ENCODE data around the gene DBR1. TPM values are rescaled to one million over a fixed set of nuclear protein-coding genes. Genes with fewer than 3 reads are reported as not detected.
A peak's percentile ranks its signal among the peaks of the same experiment; 100 is the strongest.

Gene DBR1
- total RNA-seq, 1 donor = 16.8 TPM

DNA sequence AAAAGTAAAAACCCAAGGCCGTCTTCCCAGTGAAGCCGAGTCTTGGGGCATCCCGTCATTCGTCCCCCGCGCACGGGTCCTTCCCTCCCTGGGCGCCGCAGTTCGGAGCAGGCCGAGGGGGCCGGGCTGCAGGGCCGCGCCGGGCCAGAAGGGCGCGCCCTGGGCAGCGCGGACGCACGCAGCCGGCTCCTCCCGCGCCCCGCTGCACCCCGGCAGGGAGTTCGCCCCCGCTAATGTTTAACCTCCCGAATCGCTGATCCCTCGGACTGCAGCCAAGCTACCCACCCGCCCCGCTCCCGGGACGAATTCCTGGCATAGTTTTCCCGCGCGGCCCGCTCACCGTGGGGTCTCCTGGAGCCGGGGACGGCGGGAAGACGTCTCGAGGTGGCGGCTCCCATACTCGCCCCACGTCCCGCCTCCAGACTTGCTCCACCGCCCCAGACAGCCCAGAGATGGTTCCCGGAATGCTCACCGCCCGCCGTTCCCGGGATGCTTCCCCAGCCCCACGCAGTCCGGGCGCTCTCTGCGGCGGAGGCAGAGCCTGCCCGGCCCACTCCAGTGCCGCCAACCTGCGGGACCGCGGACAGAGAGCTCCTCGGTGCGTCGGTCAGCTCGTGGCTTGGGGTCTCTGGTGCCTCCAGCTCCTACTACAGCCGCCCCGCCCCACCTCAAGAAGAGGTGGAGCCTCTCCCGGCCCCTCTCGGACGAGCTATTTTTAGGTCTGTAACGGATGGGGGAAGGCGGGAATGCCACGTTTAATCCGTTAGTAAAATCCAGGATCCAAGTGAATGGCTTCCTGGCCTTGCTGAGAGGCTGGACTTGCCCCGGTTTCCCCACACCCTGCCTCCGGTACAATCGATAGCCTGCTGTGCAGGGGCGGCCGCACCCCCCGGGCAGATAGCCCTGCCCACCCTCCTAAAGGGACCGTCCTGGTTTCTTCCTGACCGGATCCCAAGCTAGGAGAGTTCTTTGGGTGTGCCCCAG, 59.4 kb downstream of the DBR1 start, which contains the start of gene DZIP1L:
Gene DZIP1L, minus strand, starts transcription at position 621 of the 984 bp plus-strand sequence. CDS start 11,637 bp downstream, outside the sequence.
- TF ChIP-seq, protein P1, sequence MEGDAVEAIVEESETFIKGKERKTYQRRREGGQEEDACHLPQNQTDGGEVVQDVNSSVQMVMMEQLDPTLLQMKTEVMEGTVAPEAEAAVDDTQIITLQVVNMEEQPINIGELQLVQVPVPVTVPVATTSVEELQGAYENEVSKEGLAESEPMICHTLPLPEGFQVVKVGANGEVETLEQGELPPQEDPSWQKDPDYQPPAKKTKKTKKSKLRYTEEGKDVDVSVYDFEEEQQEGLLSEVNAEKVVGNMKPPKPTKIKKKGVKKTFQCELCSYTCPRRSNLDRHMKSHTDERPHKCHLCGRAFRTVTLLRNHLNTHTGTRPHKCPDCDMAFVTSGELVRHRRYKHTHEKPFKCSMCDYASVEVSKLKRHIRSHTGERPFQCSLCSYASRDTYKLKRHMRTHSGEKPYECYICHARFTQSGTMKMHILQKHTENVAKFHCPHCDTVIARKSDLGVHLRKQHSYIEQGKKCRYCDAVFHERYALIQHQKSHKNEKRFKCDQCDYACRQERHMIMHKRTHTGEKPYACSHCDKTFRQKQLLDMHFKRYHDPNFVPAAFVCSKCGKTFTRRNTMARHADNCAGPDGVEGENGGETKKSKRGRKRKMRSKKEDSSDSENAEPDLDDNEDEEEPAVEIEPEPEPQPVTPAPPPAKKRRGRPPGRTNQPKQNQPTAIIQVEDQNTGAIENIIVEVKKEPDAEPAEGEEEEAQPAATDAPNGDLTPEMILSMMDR (IDR thresholded peaks at IDR 0.05; ENCODE audit: insufficient read depth, low read depth, low read length) = peak; percentile 29
- H3K4me3 ChIP-seq (ENCODE audit: low read depth, low read length) = peak within 1 kb of the TSS; percentile 90
- DNase-seq (ENCODE audit: low read depth) = peak; percentile 84

DNA sequence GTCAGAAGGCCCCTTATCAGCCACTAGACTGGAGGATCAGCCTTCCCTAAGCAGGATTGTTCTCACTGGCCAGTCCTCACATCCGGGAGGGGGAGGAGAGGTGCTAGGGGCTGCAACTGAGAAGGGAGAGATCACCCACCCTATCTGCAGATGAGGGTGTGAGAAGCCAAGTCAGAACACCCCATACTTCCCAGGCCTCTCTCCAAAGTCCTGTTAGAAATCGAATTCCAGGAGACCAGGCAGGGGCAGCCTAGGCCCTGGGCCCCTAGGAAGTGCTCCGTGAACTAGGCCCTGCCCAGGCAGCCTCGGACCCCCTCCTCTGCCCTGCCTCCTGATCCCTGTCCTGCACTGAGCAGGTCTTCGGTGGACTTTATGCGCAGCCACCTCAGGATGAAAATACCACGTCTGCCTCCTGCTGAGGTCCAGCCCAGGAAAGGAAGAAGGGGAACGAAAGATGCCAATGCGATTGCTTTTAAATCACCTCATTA, 60.2 kb downstream of the DBR1 start:
- TF ChIP-seq, protein P1 (IDR thresholded peaks at IDR 0.05; ENCODE audit: insufficient read depth, low read depth, low read length) = no peak
- peak overlapping the region; percentile 90 for H3K4me3 ChIP-seq (ENCODE audit: low read depth, low read length)
- DNase-seq (ENCODE audit: low read depth) = peak; percentile 61

DNA sequence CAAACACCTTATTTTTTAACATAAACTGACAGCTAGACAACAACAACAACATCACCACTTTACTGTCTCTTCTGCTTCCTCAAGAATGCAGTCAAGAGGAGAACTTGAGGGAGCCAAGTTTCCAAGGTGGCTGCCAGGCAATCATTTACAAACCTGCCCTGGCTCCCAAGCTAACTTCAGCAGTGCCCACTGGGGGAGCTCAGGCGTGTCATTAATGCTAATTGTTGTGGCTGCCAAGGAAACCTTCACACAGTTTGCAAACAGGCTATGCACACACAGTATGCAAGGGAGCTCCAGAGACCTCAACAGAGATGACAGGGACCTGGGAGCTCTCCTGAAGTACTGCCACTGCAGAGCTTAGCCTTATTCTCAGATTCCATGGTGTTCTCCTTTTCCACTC, 61.4 kb downstream of the DBR1 start:
- DNase-seq (ENCODE audit: low read depth) = no peak
- H3K4me3 ChIP-seq (ENCODE audit: low read depth, low read length) = no peak overlapping the region

DNA sequence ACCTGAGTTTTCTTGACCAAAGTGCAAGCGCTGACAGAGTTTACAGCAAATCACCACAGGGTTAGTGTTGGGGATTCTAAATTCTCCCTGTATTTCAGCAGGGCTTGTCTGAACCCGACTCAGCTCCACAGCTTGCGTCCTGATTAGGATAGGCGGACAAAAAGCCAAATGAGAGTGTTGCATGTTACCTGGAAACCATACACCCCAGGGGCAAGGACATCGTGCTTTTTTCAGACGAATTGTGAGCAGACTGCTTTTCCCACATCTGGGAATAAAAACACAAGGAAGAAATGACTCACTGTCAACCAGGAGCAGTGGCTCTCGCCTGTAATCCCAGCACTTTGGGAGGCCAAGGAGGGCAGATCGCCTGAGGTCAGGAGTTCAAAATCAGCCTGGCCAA, 62.4 kb downstream of the DBR1 start:
- no peak overlapping the region for H3K4me3 ChIP-seq (ENCODE audit: low read depth, low read length)
- peak; percentile 38 for DNase-seq (ENCODE audit: low read depth)
- TF ChIP-seq, protein P1 (IDR thresholded peaks at IDR 0.05; ENCODE audit: insufficient read depth, low read depth, low read length) = no peak

More for the DNA sequence above, 61.4 kb downstream of the DBR1 start:
- TF ChIP-seq, protein P1 (IDR thresholded peaks at IDR 0.05; ENCODE audit: insufficient read depth, low read depth, low read length) = no peak

Other genes starting within 250 kb of the DBR1 start
- not detected in 2 replicates for gene CLDN18, start 164.8 kb downstream of the DBR1 start, total RNA-seq
- gene DZIP1L, start 59.3 kb downstream of the DBR1 start, total RNA-seq = 51.5 and 52.7 TPM in 2 replicates
- under 0.01 TPM in 1 of 2 replicates, not detected in the other for gene A4GNT, start 42.5 kb downstream of the DBR1 start, total RNA-seq
- gene ARMC8, start 12.4 kb upstream of the DBR1 start, total RNA-seq = 60.9 and 70.8 TPM in 2 replicates
- under 0.01 TPM in 1 of 2 replicates, not detected in the other for gene NME9, start 154.9 kb upstream of the DBR1 start, total RNA-seq
- gene MRAS, start 173.7 kb upstream of the DBR1 start, total RNA-seq = 46.4 and 53.5 TPM in 2 replicates

All from fibroblast of villous mesenchyme (primary cell).